Measurements from ENCODE around the gene VAMP5.
"Not testable (repeated sequence)": the region's sequence is repeated elsewhere in the genome, so short reads cannot be mapped to it uniquely, and the experiment has no call there.

The VAMP5 gene

DNA sequence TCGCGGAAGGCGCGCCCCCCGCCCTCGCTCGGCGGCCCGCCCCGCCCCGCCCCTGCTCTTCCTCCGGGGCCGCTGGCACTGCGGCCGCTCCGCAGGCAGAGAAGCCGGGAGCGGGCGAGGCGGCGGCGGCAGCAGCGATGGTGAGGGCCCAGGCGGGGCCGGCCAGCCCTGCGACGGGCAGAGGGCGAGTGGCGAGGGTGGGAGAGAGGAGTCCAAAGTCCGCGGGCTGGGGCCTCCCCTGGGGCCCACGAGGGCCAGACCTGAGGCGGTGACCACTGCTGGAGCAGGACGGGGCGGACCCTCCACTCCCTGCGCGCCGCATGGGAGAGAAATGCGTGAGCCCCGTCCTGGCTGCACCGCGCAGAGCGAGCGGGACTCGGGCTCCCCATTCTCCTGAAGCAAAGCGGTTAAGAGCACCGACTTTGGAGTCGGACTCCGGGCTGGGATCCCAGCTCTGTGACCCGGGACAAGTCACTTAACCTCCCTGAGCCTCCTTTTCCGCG is at the start of gene VAMP5:
Gene VAMP5, plus strand, starts transcription at position 78 of the 503 bp plus-strand sequence. Its CDS starts 60 bp downstream, at position 138.
- peak in 1 of 2 donors; percentile 36 for DNase-seq

- DNase-seq, result no peak
Measured at GRCh38 chr2:85534881-85535280, 49.4 kb upstream of the VAMP5 start.

- DNase-seq, result no peak
Measured at GRCh38 chr2:85536479-85536878, 47.8 kb upstream of the VAMP5 start.

DNA sequence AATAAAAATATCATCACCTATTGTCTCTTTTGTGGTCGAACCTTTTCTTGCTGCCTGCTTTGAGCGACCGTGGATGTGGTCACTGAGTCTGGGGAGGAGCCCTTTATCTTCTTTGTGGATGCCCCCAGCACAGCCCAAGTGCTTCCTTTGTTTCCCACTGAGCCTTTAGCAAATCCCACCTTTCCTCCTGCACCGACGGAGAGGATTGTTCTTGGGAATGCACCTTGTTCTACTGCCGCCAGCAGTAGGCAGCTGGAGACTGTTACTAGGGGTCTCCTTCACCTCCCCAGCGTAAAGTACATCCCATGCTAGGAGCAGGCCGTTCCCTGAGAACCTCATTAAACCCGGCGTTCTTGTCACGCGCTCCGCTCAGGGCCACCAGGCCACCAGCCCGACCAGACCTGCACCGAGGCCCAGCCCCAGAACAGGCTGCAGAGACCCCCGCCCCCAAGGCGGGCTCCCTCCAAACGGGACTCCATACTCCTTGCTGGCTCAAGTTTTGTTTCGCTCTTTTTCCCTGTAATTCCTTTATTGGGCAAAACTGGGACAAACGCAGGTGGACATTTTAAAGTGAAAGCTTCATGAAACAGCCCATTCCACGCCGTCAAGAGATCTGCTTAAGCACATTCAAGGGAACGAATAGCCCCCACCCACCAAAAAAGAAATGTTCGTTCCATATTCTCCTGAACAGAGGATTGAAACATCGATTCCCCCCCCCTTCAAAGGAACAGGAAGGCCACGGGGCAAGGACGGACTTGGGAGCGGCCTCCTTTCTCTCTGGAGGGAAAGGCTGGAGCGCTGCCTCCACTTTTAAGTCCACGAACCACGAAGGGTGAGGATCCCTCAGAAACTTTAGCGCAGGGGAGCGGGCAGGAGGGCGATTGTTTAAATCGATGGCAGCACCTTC is 46.4 kb upstream of the VAMP5 start:
- peak; percentile 48 to 59 for DNase-seq

GRCh38 chr2:85538507-85539360 is 45.5 kb upstream of the VAMP5 start, which contains the start of gene MAT2A:
Gene MAT2A, plus strand, starts transcription at chr2:85539168. Its CDS starts 120 bp downstream, at chr2:85539288.
- peak; percentile 92 to 95 for DNase-seq

DNA sequence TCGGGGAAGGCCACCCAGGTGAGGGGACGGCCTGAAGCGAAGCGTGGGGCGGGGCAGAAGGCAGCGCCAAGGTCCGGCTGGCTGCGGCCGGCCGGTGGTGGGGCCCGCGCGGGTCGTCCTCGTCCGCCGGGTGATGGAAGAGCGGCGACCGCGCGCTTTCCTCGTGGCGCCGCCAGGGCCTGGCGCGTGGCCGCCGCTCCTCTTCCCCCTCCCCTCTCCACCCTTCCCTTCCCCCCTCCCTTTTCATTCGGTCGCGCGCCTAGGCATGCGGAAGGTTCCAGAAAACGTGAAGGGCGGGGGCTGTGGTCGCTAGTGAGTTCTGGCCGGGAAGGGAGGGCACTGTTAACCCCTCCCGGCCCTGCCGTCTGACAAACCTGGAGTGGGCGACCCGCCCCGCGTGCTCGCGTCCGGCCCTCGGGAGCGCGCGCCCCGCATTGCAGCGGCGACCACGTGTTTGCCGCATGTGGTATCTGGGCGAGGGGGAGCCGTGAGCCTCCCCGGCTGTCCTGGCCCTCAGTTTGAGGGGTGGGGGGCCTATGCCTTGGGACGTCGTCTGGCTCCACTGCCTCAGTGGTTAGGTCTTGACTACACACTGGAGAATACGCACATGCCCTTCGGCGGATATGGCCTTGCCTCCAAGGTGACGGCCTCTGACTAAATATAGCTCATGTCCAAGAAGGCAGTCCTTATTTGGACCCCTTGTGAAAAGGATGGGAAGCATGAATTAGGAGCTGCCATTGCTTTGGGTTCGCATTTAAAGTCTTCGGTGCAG is 44.7 kb upstream of the VAMP5 start:
- DNase-seq, result peak; percentile 81 to 82

- no peak for DNase-seq
Measured at GRCh38 chr2:85540133-85540648, 44.0 kb upstream of the VAMP5 start.

GRCh38 chr2:85541262-85541661 is 43.0 kb upstream of the VAMP5 start:
- no peak for DNase-seq

DNA sequence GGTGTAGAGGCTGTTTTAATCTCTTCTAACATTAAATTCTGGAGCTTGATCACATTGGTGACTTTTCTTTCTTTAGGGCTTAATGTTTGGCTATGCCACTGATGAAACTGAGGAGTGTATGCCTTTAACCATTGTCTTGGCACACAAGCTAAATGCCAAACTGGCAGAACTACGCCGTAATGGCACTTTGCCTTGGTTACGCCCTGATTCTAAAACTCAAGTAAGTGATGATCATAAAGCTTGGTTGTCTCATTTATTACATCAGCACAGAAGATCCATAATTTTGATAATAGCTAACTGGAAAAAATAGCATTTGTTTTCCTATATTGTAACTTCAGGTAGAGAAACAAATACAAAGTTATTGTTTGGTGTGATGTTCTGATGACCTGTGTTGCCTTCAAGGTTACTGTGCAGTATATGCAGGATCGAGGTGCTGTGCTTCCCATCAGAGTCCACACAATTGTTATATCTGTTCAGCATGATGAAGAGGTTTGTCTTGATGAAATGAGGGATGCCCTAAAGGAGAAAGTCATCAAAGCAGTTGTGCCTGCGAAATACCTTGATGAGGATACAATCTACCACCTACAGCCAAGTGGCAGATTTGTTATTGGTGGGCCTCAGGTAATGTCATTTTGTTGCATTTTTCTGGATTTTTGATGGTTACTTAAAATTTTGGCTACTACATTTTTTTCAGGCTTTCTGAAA is 42.3 kb upstream of the VAMP5 start:
- DNase-seq, result no peak

- DNase-seq, result no peak
Measured at GRCh38 chr2:85542777-85543176, 41.5 kb upstream of the VAMP5 start.

DNA sequence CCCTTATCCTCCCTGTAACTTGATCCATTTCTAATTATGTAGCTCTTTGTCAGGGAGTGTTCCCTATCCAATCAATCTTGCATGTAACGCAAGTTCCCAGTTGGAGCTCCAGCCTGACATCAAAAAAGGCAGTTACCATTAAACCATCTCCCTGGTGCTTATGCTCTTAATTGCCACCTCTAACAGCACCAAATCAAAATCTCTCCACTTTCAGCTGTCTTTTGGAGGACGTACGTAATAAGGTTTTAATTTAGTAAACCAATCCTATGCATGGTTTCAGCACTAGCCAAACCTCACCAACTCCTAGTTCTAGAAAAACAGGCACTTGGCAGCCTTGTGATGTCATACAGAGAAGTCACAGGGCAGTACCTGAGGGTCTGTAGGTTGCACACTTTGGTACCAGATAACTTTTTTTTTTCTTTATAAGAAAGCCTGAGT is 40.0 kb upstream of the VAMP5 start:
- not testable (repeated sequence) for DNase-seq

GRCh38 chr2:85544915-85545779 is 39.1 kb upstream of the VAMP5 start:
- DNase-seq, result not testable (repeated sequence)

- no peak for DNase-seq
Measured at GRCh38 chr2:85545780-85546240, 38.4 kb upstream of the VAMP5 start.

GRCh38 chr2:85547089-85547858 is 37.0 kb upstream of the VAMP5 start:
- DNase-seq, result no peak

GRCh38 chr2:85547859-85548607 is 36.2 kb upstream of the VAMP5 start:
- DNase-seq, result no peak

DNA sequence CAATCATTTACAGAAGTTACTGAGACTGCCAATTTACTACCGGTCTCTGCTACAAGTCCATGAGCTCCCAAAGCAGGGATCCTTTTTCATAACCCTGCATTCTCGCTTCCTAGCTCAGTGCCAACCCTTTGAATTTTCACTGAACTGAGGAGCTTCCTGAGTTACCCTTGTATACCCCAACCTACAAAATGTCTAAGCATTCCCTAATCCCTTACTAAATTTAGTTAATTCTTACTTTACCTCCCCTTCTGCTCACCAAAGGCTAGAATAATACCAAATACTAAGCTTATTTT is 35.7 kb upstream of the VAMP5 start:
- no peak for DNase-seq

DNA sequence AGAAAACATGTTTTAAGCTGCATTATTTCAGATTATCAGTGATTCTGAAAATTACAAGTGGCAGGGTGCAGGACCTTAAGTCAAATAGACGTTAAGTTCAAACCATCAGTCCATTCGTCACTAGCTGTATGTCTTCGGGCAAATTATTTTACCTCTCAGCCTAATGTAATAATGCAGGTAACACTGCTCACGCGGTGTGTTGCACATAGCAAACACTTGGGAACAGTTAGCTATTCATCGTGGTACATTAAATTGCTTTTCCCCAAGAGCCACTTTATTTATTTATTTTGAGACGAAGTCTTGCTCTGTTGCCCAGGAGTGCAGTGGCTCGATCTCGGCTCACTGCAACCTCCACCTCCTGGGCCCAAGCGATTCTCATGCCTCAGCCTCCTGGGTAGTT is 35.1 kb upstream of the VAMP5 start:
- no peak for DNase-seq

- no peak for DNase-seq
Measured at GRCh38 chr2:85549826-85550225, 34.4 kb upstream of the VAMP5 start.

DNA sequence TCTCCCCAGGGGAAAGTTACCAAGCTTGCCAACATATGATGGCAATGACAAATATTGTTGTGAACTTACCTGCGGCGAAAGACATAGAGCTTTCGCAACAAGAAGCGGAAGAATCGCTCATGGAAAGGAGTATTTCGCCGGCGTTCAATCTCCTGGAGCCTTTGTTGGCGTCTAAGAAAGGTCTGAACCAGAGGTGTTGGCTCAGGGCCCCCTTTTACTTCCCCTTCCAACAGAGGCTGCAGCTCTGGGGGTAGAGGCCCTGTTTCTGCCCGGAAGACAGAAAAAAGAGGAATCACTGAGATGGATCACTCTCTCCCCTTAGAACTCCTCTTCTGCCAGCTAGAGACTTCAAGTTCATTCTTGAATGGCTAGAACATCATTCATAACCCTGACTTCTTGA is 33.7 kb upstream of the VAMP5 start:
- no peak for DNase-seq

Data from stimulated activated CD4-positive, alpha-beta T cell treated with anti-CD3 and anti-CD28 coated beads, Interleukin-2, amount 100 ng/mL, for 24 hours (primary cell).